Raji (cell line): ENCODE measurements around the gene ATP2A1.
A peak's percentile ranks its signal among the peaks of the same experiment; 100 is the strongest.

Experiments
- POLR2A ChIP-seq: IDR thresholded peaks from 2 replicates; pipeline ENCODE4 v1.6.1; 2011; ENCODE audit warnings: low read depth, low read length, control low read depth; ENCODE audit not compliant: insufficient read depth

ATP2A1 gene

DNA sequence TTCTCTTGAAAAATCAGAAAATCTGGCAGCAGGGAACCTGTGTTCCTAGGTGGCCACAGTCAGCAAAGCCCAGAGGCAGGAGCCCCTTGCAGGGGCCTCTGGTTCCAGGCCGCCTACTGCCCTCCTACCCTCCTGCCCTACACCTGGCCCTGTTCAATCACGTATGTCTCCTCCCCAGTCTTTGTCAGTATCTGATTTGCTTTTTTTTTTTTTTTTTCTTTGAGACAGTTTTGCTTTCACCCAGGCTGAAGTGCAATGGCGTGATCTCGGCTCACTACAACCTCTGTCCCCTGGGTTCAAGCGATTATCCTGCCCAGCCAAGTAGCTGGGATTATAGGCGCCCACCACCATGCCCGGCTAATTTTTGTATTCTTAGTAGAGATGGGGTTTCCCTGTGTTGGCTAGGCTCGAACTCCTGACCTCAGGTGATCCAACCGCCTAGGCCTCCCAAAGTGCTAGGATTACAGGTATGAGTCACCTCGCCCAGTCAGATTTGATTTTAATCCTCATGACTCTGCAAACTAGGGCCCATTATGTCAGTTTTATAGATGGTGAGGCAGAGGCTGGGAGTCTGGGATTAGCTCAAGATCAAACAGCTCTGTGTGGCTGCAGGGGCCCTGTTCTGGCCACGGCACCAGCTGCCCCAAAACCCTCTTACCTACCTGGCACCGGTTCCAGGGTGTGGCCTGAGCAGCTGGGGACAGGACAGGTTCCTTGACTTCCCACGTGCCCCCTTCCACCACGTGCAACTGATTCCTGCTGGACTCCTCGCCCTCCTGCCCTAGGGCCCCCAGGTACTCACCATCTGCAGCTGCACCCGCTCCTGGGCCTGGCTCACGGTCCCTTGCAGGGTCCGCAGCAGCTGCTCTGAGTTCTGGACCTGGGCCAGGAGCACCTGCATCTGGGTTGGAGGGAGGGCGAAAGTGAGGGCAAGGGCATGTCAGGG is 32.1 kb downstream of the ATP2A1 start:
- no peak for TF ChIP-seq POLR2A

DNA sequence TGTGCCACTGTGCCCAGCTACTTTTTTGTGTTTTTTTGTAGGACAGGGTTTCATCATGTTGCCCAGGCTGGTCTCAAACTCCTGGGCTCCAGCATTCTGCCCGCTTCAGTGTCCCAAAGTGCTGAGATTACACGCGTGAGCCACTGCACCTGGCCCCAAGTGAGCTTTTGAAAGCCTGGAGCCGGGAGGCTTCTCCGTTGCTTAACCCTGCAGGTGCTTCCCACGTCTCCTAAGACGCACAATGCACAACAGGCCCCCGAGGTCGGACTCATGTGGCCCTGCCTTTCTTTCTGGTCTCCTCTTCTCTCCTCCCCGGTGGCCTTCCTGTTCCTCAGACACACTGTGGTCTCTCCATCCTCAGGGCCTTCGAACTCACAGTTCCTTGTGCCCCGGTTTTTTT is 34.3 kb downstream of the ATP2A1 start:
- no peak for TF ChIP-seq POLR2A

DNA sequence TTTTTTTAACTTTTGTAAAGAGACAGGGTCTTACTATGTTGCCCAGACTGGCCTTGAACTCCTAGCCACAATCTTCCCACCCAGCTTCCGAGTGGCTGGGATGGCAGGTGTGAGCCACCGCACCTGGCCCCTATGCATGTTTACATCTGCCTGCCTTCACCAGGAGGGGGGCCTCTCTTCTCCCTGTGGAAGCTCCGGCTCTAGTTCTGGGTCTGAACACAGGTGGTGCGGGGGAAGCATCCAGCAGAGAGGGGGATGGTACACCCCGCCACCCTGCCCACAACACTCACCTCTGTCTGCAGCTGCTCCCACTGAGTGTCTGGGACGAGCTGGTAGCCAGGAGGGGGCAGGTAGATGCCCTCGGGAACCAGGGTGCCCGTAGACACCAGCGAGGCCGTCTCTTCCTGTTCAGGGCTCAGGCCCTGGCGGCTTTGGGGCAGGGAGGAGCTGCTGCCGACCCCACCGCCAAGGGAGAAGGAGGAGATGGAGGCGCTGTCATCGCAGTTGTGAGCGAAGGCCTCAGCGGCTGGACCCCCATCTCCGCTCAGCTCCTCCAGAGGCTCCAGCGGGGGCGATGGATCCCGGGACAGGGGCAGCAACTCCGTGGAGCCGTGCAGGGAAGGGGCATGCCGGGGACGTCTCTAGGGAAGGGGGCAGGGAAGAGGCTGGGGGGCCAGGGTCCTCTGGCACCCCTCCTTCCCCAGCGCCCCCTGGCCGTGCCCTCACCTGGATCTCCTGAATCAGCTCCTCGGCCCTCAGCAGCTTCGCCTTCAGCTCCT is 35.8 kb downstream of the ATP2A1 start:
- TF ChIP-seq POLR2A = no peak

DNA sequence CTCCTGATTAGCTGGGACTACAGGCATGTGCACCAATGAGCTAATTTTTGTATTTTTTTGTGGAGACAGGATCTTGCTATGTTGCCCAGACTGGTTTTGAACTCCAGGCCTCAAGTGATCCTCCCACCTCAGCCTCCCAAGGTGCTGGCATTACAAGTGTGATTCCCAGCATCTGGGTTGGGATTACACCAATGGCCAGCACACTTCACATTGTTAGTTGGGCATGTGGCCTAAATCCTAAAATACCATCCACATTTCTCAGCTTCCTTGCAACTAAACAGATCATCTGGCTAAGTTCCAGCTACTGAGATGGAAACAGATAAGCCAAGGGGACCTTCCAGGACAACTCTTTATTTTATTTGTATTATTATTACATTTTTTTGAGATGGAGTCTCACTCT is 36.9 kb downstream of the ATP2A1 start:
- no peak for TF ChIP-seq POLR2A

DNA sequence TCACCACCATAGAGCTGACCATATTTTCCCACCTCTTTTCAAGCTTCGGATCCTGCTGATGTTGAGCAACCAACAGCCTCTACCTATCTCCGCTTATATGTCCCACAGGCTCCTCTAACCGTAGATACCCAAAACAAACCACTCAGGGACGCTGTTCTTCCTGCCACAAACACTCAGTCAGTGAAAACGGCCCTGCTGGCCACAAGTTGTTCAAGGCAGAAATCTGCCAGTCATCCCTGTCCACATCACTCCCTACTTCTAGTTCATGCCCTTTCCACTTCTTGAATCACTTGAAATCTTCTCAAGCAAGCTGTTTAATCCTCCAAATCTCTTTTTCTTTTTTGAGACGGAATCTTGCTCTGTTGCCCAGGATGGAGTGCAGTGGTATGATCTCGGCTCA is 38.8 kb downstream of the ATP2A1 start:
- no peak for TF ChIP-seq POLR2A

DNA sequence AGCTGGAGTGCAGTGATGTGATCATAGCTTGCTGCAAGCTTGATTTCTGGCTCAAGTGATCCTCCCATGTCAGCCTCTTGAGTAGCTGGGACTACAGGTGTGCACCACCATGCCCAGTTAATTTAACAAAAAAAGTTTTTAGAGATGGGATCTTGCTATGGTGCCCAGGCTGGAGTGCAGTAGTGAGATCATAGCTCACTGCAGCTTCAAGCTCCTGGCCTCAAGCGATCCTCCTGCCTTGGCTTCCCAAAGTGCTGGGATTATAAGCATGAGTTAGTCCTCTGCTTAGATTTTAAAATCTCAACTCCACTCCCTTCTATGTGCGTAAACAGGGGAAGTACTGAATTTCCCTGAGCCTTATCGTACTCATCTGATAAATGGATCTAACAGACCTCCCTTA is 40.4 kb downstream of the ATP2A1 start:
- TF ChIP-seq POLR2A = no peak

DNA sequence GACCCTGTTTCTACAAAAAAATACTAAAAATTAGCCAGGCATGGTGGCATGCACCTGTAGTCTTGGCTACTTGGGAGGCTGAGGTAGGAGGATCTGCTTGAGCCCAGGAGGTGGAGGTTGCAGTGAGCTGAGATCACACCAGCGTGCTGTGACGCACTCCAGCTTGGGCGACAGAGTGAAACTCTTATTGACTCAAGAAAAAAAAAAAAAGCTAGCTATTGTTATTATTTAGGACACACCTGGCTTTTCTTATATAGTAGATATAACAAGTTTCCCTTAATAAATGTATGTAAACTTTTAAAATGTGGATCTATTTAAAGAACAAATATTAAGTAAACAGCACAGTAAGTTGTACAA is 44.9 kb downstream of the ATP2A1 start:
- no peak for TF ChIP-seq POLR2A

DNA sequence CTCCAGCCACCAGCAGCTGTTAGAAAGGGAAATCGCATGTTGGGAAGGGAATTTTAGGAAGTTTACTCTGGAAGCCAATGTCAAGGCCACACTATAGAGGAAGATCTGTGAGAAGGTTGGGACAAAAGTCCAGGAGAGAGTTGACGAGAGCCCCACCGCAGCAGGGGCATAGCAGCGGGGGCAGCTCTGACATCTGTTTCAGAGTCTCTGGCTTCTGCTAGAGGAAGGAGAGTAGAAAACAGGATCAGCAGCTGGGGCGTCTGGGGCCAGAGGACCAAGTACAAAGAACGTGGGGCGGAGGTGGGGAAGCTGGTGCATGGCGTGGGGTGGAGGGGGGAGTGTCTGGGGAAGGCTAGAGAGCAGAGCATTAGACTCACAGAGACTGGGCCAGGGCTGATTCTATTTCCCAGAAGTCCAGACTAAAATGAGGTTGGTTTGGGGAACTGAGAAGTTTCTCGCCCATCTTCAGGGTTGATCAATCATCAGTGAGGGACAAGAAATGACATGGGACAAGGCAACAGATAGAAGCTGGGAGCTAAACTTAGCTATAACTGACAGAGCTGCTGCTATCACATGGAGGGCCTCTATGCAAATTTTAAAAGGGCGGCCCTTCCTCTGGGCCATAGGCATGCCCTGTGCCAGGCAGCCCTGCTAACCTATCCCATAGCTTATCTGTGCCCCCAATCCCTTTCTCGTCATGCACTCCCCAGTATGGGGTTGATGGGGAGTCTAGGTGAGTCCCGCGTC is 45.5 kb downstream of the ATP2A1 start:
- peak; percentile 86 for TF ChIP-seq POLR2A

DNA sequence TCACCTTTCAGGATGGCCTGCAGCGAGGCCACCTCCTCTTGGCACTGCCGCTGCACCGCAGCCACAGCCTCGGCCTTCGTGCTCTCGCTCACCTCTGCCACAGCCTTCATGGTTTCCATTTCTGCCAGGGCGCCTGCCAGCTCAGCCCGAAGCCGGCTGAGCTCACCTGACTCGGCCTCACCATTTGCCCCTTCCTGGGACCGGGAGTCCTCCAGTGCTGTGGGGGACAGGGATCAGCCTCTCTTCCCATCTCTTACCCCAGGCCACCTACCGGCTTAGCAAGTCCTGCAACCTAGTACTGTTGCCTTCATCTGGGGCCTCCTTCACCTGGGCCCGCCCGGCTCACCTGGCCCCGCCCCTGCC is 46.1 kb downstream of the ATP2A1 start:
- TF ChIP-seq POLR2A = peak; percentile 40; the same call in 1 of the 2 replicates

DNA sequence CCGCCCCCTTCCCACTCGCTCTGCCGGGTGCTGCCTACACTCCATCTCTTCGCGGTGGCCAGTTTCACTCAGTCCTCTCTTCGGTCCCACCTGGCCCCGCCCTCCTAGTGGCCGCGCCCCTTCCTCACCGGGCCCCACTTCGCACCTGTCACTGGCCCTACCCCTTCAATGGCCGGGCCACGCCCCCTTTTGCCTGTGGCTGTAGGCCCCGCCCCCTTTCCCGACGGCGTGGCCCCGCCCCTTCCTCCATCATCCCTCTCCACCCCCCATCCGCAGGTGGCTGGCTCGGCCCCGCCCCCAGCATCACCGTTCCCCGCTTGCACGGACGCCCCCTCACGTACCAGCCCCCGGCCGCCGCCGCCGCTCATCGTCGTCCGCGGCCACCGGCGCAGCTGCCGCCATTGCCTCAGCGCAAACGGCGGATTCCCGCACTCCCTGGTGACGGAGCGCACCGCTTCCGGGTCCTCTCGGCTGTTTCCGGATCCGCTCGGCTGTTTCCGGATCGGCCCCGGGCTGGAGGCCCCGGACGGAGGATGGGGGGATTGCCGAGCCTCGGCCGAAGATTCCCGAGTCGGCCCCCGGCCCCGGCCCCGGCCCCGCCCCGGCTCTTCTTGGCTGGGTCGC is 46.6 kb downstream of the ATP2A1 start, which contains the start of gene RABEP2:
Gene RABEP2, minus strand, starts transcription at position 477 of the 624 bp plus-strand sequence. Its CDS starts 75 bp downstream, at position 402.
- no peak for TF ChIP-seq POLR2A

DNA sequence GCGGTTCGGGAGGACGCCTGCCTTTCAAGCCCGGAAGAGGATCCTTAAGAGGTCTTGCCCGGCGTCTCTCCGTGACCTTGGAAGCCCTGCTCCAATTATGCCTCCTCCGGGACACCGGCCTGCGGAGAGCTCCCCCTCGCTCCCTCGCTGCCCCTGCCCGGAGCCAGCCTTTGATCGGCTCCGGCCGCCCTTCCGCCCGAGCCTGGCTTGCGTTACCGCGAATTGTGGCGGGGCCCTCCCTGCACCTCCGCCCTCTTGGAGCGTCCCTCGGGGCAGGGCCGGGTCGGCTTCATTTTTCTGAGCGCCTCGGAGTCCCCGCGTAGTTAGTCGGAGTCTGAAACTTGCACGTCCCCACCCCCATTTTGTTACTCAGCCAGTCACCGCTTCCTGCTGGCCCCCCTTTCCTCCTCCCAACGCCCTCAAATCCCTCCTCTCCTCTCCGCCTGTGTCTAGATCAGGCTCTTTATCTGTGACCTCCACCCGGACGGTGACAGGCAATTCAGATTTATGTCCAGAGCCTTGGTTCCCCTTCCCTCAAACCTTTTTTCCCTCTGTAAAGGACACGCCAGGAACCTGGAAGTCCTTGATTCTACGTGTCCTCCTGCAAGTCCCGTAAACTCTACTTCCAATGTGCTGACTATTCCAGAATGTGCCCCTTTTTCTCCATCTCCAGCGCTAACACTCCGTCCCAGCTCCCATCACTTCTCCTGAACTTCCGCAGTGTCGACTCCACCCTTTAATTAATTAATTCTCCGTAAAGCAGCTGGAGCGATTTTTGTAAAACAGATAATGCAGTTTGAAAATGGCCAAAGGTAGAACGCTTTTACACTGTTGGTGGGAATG is 47.3 kb downstream of the ATP2A1 start:
- TF ChIP-seq POLR2A = peak; percentile 70

DNA sequence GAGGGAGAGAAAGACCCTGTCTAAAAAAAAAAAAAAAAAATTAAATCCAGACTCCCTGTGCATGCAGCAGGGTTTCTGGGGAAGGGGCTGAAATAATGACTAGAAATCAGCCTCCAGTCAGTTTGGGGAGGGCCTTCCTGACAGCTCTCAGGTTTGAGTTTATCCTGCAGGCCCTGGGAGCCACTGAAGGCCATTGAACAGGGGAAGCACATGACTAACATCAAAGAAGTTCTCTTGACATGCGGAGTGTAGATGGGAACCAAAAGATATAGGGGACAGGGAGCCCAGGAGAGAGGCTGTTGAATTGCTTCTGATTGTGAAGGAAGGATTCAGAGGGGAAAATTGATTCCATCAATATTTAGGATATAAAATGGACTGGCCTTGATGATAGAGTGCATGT is 49.5 kb downstream of the ATP2A1 start:
- TF ChIP-seq POLR2A = no peak

DNA sequence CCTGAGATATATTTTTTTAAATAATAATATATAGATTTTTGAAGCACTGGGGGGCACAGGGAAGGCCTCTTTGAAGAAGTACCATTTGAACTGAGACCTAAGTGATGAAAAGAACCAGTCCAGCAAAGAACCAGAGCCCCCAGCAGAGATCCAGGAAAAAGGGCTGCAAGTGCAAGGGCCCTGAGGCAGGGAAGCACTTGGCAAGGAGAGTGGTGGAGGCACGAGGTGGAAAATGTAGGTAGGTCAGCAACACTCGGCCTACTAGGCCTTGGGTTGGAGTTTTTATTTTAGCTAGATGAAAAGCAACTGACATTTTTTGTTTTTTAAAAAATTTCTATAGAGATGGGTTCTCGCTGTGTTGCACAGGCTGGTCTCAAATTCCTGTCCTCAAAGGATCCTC is 51.9 kb downstream of the ATP2A1 start:
- TF ChIP-seq POLR2A = no peak

DNA sequence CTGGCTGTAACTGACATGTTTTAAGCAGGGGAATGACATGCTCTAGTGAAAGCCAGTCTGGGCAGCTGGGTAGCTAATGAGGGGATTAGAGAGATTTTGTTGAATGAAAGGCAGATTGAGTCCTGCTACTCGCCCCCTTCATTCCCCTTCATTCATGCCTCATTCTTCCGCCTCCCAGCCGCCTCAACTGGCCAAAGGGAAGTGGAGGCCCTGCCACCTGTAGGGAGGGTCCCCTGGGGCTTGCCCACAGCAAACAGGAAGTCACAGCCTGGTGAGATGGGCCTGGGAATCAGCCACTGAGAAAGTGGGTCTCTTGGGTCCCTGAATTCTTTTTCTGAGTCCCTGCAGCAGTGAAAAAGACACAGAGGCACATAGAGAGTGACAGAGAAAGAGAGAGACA is 52.4 kb downstream of the ATP2A1 start:
- peak; percentile 63 for TF ChIP-seq POLR2A
